ENCODE results near the gene EGFL7. TPM values are rescaled to one million over a fixed set of nuclear protein-coding genes. Genes with fewer than 3 reads are reported as not detected.

Gene EGFL7
- total RNA-seq, 1 donor from 2014 or later: 6.9 TPM

DNA sequence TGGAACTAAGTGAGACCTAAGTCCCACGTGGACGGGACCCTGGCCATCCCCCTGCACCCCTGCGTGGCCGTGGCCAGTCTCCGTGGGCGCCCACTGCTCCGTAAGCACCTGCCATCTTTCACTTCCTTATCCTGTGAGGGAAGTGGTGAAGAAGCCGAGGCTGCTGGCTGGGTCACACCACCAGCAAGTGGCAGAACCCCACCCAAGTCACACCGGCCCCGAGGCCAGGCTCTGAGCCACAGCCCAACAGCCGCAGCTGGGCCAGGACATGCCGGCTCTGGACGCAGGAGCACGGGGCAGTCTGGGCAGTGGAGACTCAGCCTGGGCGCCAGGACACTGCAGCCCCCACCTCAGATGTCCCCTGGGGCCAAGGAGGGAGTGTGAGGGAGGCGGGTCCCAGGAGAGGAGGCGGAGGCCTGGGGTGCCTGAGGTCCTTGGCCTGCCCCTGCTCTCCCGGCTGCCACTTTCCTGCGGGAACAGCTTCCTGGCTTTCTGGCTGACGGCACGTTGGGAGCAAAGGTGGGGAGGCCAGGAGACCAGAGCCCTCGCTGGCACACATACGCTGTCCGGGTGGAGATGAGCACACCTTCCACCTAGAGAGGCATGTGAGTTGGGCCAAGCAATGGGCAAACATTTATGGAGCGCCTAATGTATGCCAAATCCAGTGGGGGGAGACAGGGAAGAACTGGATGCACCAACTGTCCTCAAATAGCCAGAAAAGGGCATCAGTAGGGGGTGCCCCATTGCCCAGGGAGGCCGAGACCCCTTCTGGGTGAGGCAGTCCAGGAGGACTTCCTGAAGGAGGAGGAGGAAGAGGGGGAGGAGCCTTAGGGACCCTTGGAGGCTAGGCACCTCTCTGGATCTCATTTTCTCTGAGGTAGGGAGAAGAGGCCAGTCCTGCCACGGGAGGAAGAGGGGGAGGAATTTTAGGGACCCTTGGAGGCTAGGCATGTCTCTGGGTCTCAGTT lies 43.9 kb upstream of the EGFL7 start:
- Mint-ChIP-seq H3K36me3 (ENCODE audit: unreplicated experiment) (no peaks in the 10 kb centered on the region), H3K4me3 (ENCODE audit: unreplicated experiment) (no peak overlapping the region), H3K4me1 (ENCODE audit: unreplicated experiment) (peaks cover 35% of the 10 kb centered on the region), H3K27me3 (ENCODE audit: unreplicated experiment) (no peaks in the 10 kb centered on the region), H3K9me3 (ENCODE audit: unreplicated experiment) (no peaks in the 10 kb centered on the region), H3K27ac (ENCODE audit: unreplicated experiment) (no peak overlapping the region)
- DNase-seq (ENCODE audit: extremely low spot score, unreplicated experiment): no peak
- TF ChIP-seq, protein P1, sequence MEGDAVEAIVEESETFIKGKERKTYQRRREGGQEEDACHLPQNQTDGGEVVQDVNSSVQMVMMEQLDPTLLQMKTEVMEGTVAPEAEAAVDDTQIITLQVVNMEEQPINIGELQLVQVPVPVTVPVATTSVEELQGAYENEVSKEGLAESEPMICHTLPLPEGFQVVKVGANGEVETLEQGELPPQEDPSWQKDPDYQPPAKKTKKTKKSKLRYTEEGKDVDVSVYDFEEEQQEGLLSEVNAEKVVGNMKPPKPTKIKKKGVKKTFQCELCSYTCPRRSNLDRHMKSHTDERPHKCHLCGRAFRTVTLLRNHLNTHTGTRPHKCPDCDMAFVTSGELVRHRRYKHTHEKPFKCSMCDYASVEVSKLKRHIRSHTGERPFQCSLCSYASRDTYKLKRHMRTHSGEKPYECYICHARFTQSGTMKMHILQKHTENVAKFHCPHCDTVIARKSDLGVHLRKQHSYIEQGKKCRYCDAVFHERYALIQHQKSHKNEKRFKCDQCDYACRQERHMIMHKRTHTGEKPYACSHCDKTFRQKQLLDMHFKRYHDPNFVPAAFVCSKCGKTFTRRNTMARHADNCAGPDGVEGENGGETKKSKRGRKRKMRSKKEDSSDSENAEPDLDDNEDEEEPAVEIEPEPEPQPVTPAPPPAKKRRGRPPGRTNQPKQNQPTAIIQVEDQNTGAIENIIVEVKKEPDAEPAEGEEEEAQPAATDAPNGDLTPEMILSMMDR (IDR thresholded peaks at IDR 0.05): no peak

DNA sequence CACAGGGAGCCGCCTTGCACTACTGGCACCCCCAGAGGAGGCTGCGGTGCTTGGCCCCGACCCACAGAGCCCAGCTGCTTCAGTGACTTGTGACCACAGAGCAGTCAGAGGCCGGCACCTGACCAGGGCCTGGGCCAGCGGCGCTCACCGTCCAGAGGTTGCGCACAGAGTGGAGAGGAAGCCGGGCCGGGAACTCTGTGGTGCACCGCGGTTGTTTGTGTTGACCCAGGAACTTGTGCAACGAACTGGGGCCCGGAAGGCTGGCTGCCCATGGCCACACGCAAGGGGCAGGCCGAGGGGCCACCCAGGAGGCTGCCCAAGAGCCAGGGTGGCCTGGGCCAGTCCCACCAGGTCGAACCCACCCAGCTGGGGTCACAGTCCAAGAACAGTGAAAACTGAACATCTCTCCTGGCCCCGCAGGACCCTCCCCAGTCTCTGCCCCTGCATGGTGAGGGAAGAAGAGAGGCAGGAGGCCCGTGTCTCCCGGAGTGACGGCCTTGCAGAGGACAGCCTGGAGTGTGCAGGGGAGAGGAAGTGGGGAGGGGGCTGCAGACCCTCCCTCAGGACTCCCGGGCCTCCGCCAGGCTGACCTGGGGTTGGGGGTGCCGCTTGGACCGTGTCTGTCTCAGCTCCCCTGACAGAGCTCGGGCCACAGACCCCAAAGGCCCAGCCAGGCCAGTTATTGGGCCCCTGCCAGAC lies 42.8 kb upstream of the EGFL7 start:
- Mint-ChIP-seq H3K27ac (ENCODE audit: unreplicated experiment) (no peak overlapping the region), H3K9me3 (ENCODE audit: unreplicated experiment) (no peaks in the 10 kb centered on the region)
- DNase-seq (ENCODE audit: extremely low spot score, unreplicated experiment): no peak

DNA sequence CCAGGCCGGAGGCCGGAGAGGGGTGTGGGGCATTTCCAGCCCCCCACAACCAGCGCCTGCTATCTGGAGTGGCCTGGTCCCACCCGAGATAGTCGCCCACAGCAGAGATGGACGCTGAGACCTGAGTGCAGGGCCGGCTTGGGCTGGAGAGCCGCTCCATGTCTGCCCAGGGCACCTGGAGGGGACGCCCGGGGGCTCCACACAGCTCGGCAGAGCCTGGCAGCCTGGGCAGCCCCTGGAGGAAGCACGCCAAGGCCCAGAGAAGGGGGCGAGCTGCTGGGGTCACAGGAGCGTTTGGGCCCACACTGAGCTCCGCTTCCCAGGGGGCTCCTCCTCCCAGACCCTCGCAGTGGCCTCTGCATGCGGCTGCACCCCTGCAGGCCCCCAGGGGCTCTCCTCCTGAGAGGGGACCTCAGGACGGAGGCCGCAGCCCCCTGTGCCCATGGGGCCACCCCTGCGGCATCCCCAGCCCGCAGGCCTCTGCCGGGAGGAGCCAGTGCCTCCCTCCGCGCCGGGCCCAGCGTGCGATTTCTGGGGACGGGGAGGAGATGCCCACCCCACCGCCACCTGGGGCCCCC lies 42.2 kb upstream of the EGFL7 start:
- Mint-ChIP-seq H3K4me1 (ENCODE audit: unreplicated experiment) (peaks cover 38% of the 10 kb centered on the region), H3K4me3 (ENCODE audit: unreplicated experiment) (no peak overlapping the region), H3K27ac (ENCODE audit: unreplicated experiment) (no peak overlapping the region), H3K9me3 (ENCODE audit: unreplicated experiment) (no peaks in the 10 kb centered on the region), H3K27me3 (ENCODE audit: unreplicated experiment) (no peaks in the 10 kb centered on the region), H3K36me3 (ENCODE audit: unreplicated experiment) (no peaks in the 10 kb centered on the region)
- TF ChIP-seq, protein P1 (IDR thresholded peaks at IDR 0.05): no peak
- no peak for DNase-seq (ENCODE audit: extremely low spot score, unreplicated experiment)

More for the DNA sequence above, 42.8 kb upstream of the EGFL7 start:
- peaks cover 38% of the 10 kb centered on the region for H3K4me1 Mint-ChIP-seq (ENCODE audit: unreplicated experiment)
- TF ChIP-seq, protein P1 (IDR thresholded peaks at IDR 0.05): no peak
- no peaks in the 10 kb centered on the region for H3K27me3 Mint-ChIP-seq (ENCODE audit: unreplicated experiment)
- H3K36me3 Mint-ChIP-seq (ENCODE audit: unreplicated experiment): no peaks in the 10 kb centered on the region
- no peak overlapping the region for H3K4me3 Mint-ChIP-seq (ENCODE audit: unreplicated experiment)

DNA sequence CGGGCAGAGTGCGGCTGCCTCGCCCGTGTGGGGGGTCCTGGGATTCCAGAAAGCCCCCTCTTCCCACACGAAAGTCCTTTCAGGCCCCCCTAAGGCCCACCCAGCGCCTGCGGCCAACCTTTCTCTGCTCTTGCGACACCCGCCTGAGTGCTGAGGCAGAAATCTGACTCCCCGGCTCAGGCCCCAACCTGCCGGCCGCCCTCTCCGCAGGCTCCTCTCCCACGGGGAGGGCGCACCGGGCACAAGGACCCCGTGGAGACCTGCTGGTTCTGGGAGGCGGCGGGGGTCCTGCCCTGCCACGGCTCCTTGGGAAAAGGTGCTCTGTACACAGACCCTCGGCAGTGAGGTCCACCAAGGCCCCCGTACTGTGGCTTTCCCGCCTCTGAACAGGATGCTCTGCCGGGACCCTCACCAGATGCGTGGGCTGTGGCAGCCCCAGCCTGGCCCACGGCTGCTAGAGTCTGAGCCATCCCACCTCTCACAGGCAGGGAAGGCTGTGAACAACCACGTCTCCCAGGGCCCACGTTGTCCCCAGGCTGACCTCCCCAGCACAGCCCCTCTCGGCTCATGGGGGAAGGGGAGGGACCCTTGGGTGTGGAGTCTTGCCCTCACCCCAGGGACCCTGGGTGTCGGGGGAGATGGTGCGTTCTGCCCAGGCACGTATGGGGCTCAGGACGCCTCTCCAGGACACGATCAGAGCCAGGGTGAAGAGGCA lies 41.5 kb upstream of the EGFL7 start:
- Mint-ChIP-seq H3K27ac (ENCODE audit: unreplicated experiment) (no peak overlapping the region), H3K4me1 (ENCODE audit: unreplicated experiment) (peaks cover 36% of the 10 kb centered on the region), H3K36me3 (ENCODE audit: unreplicated experiment) (no peaks in the 10 kb centered on the region), H3K4me3 (ENCODE audit: unreplicated experiment) (no peak overlapping the region), H3K9me3 (ENCODE audit: unreplicated experiment) (no peaks in the 10 kb centered on the region), H3K27me3 (ENCODE audit: unreplicated experiment) (no peaks in the 10 kb centered on the region)
- no peak for DNase-seq (ENCODE audit: extremely low spot score, unreplicated experiment)
- TF ChIP-seq, protein P1 (IDR thresholded peaks at IDR 0.05): no peak

Measured in osteocyte (in vitro differentiated cells).